Breast epithelium (tissue), 4 donors: Measurements from ENCODE around the gene CTU1. TPM values are rescaled to one million over a fixed set of nuclear protein-coding genes. Genes with fewer than 3 reads are reported as not detected.

ENCODE experiments used
- DNase-seq, 2 donors: peaks; one replicate each; pipeline ENCODE4 v3.0.0-alpha.2; 2019; ENCODE audit warnings: low spot score in 2 of 2
- H3K27ac ChIP-seq, 2 donors: fragments of 200-600 bp; sonication (generic) in 1 of 2; one replicate each; pipeline ENCODE4 v1.5.1; 2016 to 2019; ENCODE audit warnings: mild to moderate bottlenecking in 1 of 2
- H3K27me3 ChIP-seq, 2 donors: fragments of 200-600 bp; sonication (generic) in 1 of 2; one replicate each; pipeline versions ENCODE4 v1.5.1 to v1.6.0; 2017 to 2019; ENCODE audit warnings: control low read depth in 1 of 2, mild to moderate bottlenecking in 1 of 2
- H3K36me3 ChIP-seq: fragments of 200-600 bp; one replicate; pipeline ENCODE4 v1.5.1; 2019
- H3K4me1 ChIP-seq, 2 donors: fragments of 200-600 bp; sonication (generic); one replicate each; pipeline ENCODE4 v1.5.1; 2016 to 2019; ENCODE audit warnings: control low read depth in 1 of 2
- H3K4me3 ChIP-seq, 3 donors: fragments of 200-600 bp; sonication (generic); 1 replicate in 2 of 3; 2 replicates in 1 of 3; pipeline ENCODE4 v1.5.1; 2016 to 2019; ENCODE audit warnings: mild to moderate bottlenecking in 3 of 3, moderate library complexity in 2 of 3
- H3K9me3 ChIP-seq, 2 donors: fragments of 200-600 bp; sonication (generic) in 1 of 2; one replicate each; pipeline ENCODE4 v1.5.1; 2016 to 2019; ENCODE audit warnings: control low read depth in 1 of 2
- POLR2A ChIP-seq: fragments of 450-650 bp; IDR thresholded peaks from one replicate; pipeline ENCODE4 v1.6.1; 2016; ENCODE audit warnings: antibody characterized with exemption, mild to moderate bottlenecking, moderate library complexity
- POLR2AphosphoS5 ChIP-seq, 3 donors: sonication (generic); formaldehyde crosslinking; IDR thresholded peaks; one replicate each; pipeline ENCODE4 v1.6.1; 2017; ENCODE audit warnings: antibody characterized with exemption in 3 of 3
- intact Hi-C: fragments of 100-400 bp; cut with DNase I; formaldehyde crosslinking; loops from one replicate; pipeline ENCODE4 v1.15.1; 2023; ENCODE audit warnings: low total_unique reads
- total RNA-seq, 3 donors: library from RNA; depleted of rRNA; stranded (reverse); fragments of >200 nt; gene quantifications; one replicate each; pipeline ENCODE4 v1.1.0, GENCODE V29; 2016
- TF ChIP-seq, protein P1 (sequence below), 3 donors: fragments of 450-650 bp; IDR thresholded peaks; one replicate each; pipeline ENCODE4 v1.5.1; 2016 to 2017; ENCODE audit warnings: antibody characterized with exemption in 3 of 3, mild to moderate bottlenecking in 3 of 3, moderate library complexity in 3 of 3

CTU1 gene
- total RNA-seq, 3 donors from 2014 or later = 5.6 to 10.1 (median 9.2) TPM

DNA sequence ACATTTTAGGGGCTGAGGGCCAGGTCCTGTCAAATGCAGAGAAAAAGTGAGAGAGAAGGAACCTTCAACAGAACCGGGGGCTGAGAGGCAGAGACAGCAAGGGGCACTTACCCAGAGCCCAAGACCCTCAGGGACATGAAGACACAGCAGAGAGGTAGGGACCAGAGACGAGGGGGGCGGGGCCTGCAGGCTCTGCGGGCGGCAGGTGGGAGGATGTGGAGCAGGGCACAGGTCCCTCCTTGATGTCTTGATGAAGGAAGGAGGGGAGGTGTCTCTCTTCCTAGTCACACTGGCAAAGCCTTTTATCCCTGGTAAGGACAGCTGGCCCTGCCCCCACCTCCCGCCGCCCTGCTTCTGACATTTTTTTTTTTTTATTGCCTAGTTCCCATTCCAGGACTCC, 25.6 kb downstream of the CTU1 start, which contains the start of gene KLK14:
KLK14 (minus strand) TSS at position 277 of the 400 bp plus-strand sequence; CDS start at position 4, 273 bp downstream.
- intact Hi-C loops = no loop called here

DNA sequence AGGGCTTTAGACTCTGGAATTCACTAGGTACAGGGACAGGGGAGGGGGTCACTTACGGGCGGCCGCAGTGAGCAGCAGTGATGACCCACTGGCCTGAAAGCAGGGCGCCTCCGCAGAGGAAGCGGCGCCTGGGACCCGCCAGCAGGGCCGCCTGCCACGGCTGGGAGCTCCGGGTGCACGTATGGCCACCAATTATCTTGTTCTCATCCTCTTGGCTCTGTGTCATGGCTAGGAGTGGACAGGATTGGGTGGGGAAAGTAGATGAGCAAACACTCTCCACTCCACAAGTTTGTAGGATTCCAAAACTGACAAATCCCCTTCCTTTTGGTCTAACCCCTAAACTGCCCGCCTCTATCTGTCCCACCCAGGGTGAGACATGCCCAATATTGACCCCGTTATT, 26.7 kb downstream of the CTU1 start:
- intact Hi-C loops = no loop called here
- no peaks in the 10 kb centered on the region for H3K27me3 ChIP-seq
- TF ChIP-seq POLR2A (no peak), POLR2AphosphoS5 (IDR thresholded peaks at IDR 0.05) (no peak)
- TF ChIP-seq, protein P1, sequence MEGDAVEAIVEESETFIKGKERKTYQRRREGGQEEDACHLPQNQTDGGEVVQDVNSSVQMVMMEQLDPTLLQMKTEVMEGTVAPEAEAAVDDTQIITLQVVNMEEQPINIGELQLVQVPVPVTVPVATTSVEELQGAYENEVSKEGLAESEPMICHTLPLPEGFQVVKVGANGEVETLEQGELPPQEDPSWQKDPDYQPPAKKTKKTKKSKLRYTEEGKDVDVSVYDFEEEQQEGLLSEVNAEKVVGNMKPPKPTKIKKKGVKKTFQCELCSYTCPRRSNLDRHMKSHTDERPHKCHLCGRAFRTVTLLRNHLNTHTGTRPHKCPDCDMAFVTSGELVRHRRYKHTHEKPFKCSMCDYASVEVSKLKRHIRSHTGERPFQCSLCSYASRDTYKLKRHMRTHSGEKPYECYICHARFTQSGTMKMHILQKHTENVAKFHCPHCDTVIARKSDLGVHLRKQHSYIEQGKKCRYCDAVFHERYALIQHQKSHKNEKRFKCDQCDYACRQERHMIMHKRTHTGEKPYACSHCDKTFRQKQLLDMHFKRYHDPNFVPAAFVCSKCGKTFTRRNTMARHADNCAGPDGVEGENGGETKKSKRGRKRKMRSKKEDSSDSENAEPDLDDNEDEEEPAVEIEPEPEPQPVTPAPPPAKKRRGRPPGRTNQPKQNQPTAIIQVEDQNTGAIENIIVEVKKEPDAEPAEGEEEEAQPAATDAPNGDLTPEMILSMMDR (IDR thresholded peaks at IDR 0.05) = no peak
- no peak for DNase-seq
- H3K36me3 ChIP-seq = no peaks in the 10 kb centered on the region
- no peak overlapping the region for H3K4me3 ChIP-seq
- no peaks in the 10 kb centered on the region for H3K9me3 ChIP-seq
- no peaks in the 10 kb centered on the region for H3K4me1 ChIP-seq
- no peak overlapping the region for H3K27ac ChIP-seq

More for the DNA sequence above, 25.6 kb downstream of the CTU1 start, which contains the start of gene KLK14:
- TF ChIP-seq POLR2A (no peak), POLR2AphosphoS5 (IDR thresholded peaks at IDR 0.05) (no peak)
- TF ChIP-seq, protein P1 (IDR thresholded peaks at IDR 0.05) = no peak
- Histone ChIP-seq H3K4me3 (no peak within 1 kb of the TSS), H3K4me1 (no peaks in the 10 kb centered on the region), H3K9me3 (no peaks in the 10 kb centered on the region), H3K27me3 (no peaks in the 10 kb centered on the region), H3K27ac (no peak within 1 kb of the TSS), H3K36me3 (no peaks in the 10 kb centered on the region)
- no peak for DNase-seq

GRCh38 chr19:51079481-51080110, 28.6 kb downstream of the CTU1 start:
- Histone ChIP-seq H3K4me3 (no peak overlapping the region), H3K36me3 (no peaks in the 10 kb centered on the region), H3K4me1 (no peaks in the 10 kb centered on the region), H3K27ac (no peak overlapping the region), H3K27me3 (no peaks in the 10 kb centered on the region), H3K9me3 (no peaks in the 10 kb centered on the region)
- TF ChIP-seq POLR2AphosphoS5 (IDR thresholded peaks at IDR 0.05) (no peak), POLR2A (no peak)
- TF ChIP-seq, protein P1 (IDR thresholded peaks at IDR 0.05) = no peak
- no peak for DNase-seq
- intact Hi-C loops = no loop called here

GRCh38 chr19:51078731-51079130, 29.5 kb downstream of the CTU1 start:
- Histone ChIP-seq H3K27ac (no peak overlapping the region), H3K4me3 (no peak overlapping the region), H3K4me1 (no peaks in the 10 kb centered on the region), H3K36me3 (no peaks in the 10 kb centered on the region), H3K27me3 (no peaks in the 10 kb centered on the region), H3K9me3 (no peaks in the 10 kb centered on the region)
- TF ChIP-seq, protein P1 (IDR thresholded peaks at IDR 0.05) = no peak
- TF ChIP-seq POLR2A = no peak
- TF ChIP-seq POLR2AphosphoS5 (IDR thresholded peaks at IDR 0.05) = no peak
- no peak for DNase-seq
- intact Hi-C loops = no loop called here

DNA sequence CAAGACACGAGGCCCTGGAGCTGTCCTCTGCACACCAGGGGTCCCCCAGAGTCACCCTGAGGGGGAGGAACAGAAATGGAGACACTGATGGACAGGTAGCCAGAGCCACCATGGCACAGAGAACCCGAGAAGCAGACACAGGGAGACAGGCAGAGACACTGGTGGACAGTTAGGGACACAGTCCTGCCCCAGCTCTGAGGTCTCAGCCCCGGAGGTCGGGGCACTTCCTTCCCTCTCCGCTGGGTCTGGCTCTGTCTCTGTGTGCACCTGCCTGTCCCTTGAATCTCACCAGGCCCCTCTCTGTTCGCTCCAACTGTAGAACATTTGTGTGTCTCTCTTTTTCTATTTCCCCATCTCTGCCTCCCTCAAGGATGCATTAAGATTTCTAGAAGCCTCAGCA, 30.1 kb downstream of the CTU1 start:
- Histone ChIP-seq H3K27me3 (no peaks in the 10 kb centered on the region), H3K27ac (no peak overlapping the region), H3K4me3 (no peak overlapping the region), H3K36me3 (no peaks in the 10 kb centered on the region), H3K4me1 (no peaks in the 10 kb centered on the region), H3K9me3 (no peaks in the 10 kb centered on the region)
- TF ChIP-seq POLR2A (no peak), POLR2AphosphoS5 (IDR thresholded peaks at IDR 0.05) (no peak)
- TF ChIP-seq, protein P1 (IDR thresholded peaks at IDR 0.05) = no peak
- DNase-seq = no peak
- intact Hi-C loops = no loop called here
